HepG2 (cell line): ENCODE data around the gene DHX36. TPM values are rescaled to one million over a fixed set of nuclear protein-coding genes. Genes with fewer than 3 reads are reported as not detected.

ENCODE experiments used
- ATAC-seq: fragments of 200-7000 bp; cut with Tn5 transposase; 3 replicates; pipeline ENCODE4 v1.9.1; 2020; ENCODE audit warnings: mild to moderate bottlenecking, moderate library complexity
- BruUV-seq: library from RNA; stranded (reverse); fragments of 400-500 nt; replicated peaks from 2 replicates; lab custom pipeline; 2021; lab: Mats Ljungman, UMichigan
- CTCF ChIA-PET: fragments of 300-600 bp; formaldehyde crosslinking; extraction: SDS; loops from one replicate; lab custom pipeline; 2021; ENCODE audit warnings: low total read pairs, inconsistent platforms, low intra/inter-chr PET ratio; lab: Yijun Ruan, JAX
- POLR2A ChIA-PET: fragments of 350-600 bp; sonication (Branson Sonifier 250); formaldehyde crosslinking; loops from one replicate; lab custom pipeline; 2020; ENCODE audit warnings: antibody characterized with exemption, inconsistent platforms; lab: Yijun Ruan, JAX
- DNase-seq: peaks from one replicate; pipeline ENCODE4 v3.0.0-alpha.2; 2015; ENCODE audit warnings: low spot score
- FAIRE-seq: peaks from 3 replicates; lab custom pipeline; 2011; peaks lifted over from hg19 to GRCh38; lab: Jason Lieb, UNC
- H2AFZ ChIP-seq: one replicate; pipeline ENCODE4 v1.6.1; 2011; ENCODE audit warnings: low read length, inconsistent platforms
- H3K27ac ChIP-seq: fragments of 300-600 bp; 3 replicates; pipeline ENCODE4 v1.8.0; 2011; ENCODE audit warnings: mixed run types, mild to moderate bottlenecking, mixed read lengths, low read length, inconsistent platforms; ENCODE audit not compliant: insufficient read depth; ENCODE audit errors: extremely low read length
- H3K27me3 ChIP-seq, 2 experiments: fragments of 200-600 bp in 1 of 2; 2 replicates in 1 of 2; 3 replicates in 1 of 2; pipeline versions ENCODE4 v1.6.0 to v1.8.0; 2011; ENCODE audit warnings: low read length in 2 of 2, mild to moderate bottlenecking in 2 of 2, moderate library complexity in 2 of 2, inconsistent platforms in 1 of 2; ENCODE audit not compliant: insufficient read depth in 2 of 2, control insufficient read depth in 1 of 2
- H3K36me3 ChIP-seq, 2 experiments: fragments of 200-600 bp in 1 of 2; replicated peaks in 1 of 2; 2 replicates in 1 of 2; 3 replicates in 1 of 2; pipeline versions ENCODE4 v1.5.1 to v1.8.0; 2011; ENCODE audit warnings: low read length in 2 of 2, inconsistent platforms in 1 of 2; ENCODE audit not compliant: insufficient read depth in 2 of 2, control insufficient read depth in 1 of 2
- H3K4me1 ChIP-seq: 2 replicates; pipeline ENCODE4 v1.5.1; 2012; ENCODE audit warnings: low read length, inconsistent platforms; ENCODE audit not compliant: insufficient read depth
- H3K4me2 ChIP-seq: 2 replicates; pipeline ENCODE4 v1.6.0; 2011; ENCODE audit warnings: low read depth, low read length, inconsistent platforms
- H3K4me3 ChIP-seq, 3 experiments: fragments of 200-600 bp in 1 of 3; sonication (generic), shearing (Covaris generic) in 1 of 3; replicated peaks in 1 of 3; 2 replicates each; pipeline ENCODE4 v1.5.1; 2011 to 2016; ENCODE audit warnings: low read length in 3 of 3, inconsistent platforms in 2 of 3, low read depth in 2 of 3, mild to moderate bottlenecking in 2 of 3, control low read depth in 1 of 3, mixed read lengths in 1 of 3; ENCODE audit not compliant: insufficient read depth in 1 of 3
- H3K79me2 ChIP-seq: one replicate; pipeline ENCODE4 v1.6.1; 2011; ENCODE audit warnings: low read length, inconsistent platforms; ENCODE audit not compliant: insufficient read depth
- H3K9ac ChIP-seq: 2 replicates; pipeline ENCODE4 v1.6.0; 2011; ENCODE audit warnings: mild to moderate bottlenecking, low read depth, low read length, inconsistent platforms; ENCODE audit not compliant: insufficient read depth
- H3K9me3 ChIP-seq: 2 replicates; pipeline ENCODE4 v1.5.1; 2012; ENCODE audit warnings: mild to moderate bottlenecking, low read length
- H4K20me1 ChIP-seq: 2 replicates; pipeline ENCODE4 v1.6.0; 2011; ENCODE audit warnings: inconsistent platforms, mild to moderate bottlenecking, low read length, moderate library complexity; ENCODE audit not compliant: insufficient read depth
- EHMT2 ChIP-seq: fragments of 200-600 bp; sonication (generic); IDR thresholded peaks from 2 replicates; pipeline ENCODE4 v1.7.0; 2017; ENCODE audit warnings: antibody characterized with exemption, low read depth, low read length, borderline replicate concordance
- TBL1XR1 ChIP-seq: fragments of 150-350 bp; IDR thresholded peaks from 2 replicates; pipeline ENCODE4 v1.6.1; 2014; ENCODE audit warnings: borderline replicate concordance, low read length; ENCODE audit not compliant: partially characterized antibody
- ZFP36 ChIP-seq: fragments of 150-350 bp; IDR thresholded peaks from 2 replicates; pipeline ENCODE4 v1.6.1; 2018; ENCODE audit warnings: borderline replicate concordance, low read length, low read depth; ENCODE audit not compliant: partially characterized antibody
- ZNF326 ChIP-seq: sonication (generic); formaldehyde crosslinking; IDR thresholded peaks from 2 replicates; pipeline ENCODE4 v1.4.0; 2020; ENCODE audit warnings: missing genetic modification reagents, borderline replicate concordance
- ZNF354B ChIP-seq: sonication (generic); formaldehyde crosslinking; IDR thresholded peaks from 2 replicates; pipeline ENCODE4 v1.8.0; 2022; ENCODE audit warnings: mild to moderate bottlenecking, missing genetic modification reagents
- ZNF569 ChIP-seq: sonication (generic); formaldehyde crosslinking; IDR thresholded peaks from 2 replicates; pipeline ENCODE4 v1.5.0; 2020; ENCODE audit warnings: mild to moderate bottlenecking, missing genetic modification reagents, moderate library complexity, borderline replicate concordance
- ZNF678 ChIP-seq: sonication (generic); formaldehyde crosslinking; IDR thresholded peaks from 2 replicates; pipeline ENCODE4 v1.4.0; 2020; ENCODE audit warnings: mild to moderate bottlenecking, missing genetic modification reagents
- ZNF709 ChIP-seq: sonication (generic); formaldehyde crosslinking; IDR thresholded peaks from 2 replicates; pipeline ENCODE4 v1.5.0; 2020; ENCODE audit warnings: mild to moderate bottlenecking, missing genetic modification reagents
- ZNF746 ChIP-seq: sonication (generic); formaldehyde crosslinking; IDR thresholded peaks from 2 replicates; pipeline ENCODE4 v1.8.0; 2022; ENCODE audit warnings: mild to moderate bottlenecking, missing genetic modification reagents
- ZSCAN29 ChIP-seq: sonication (generic); formaldehyde crosslinking; conservative IDR thresholded peaks from 2 replicates; pipeline ENCODE4 v1.4.0; 2020; ENCODE audit warnings: mild to moderate bottlenecking, missing genetic modification reagents
- WGBS: methylation state at CpG from one replicate; pipeline ENCODE4 v1.1.6; 2017; ENCODE audit warnings: low lambda C conversion rate; 5-methylcytosine and 5-hydroxymethylcytosine counted together
- in situ Hi-C: cut with HindIII; loops from 2 replicates; pipeline ENCODE4 v1.10.0; 2017; ENCODE audit warnings: low pct_unique_long_range_greater_than_20kb; ENCODE audit not compliant: extremely low pct_ligation_motif_present
- intact Hi-C: fragments of 100-400 bp; cut with micrococcal nuclease; formaldehyde crosslinking; loops from one replicate; pipeline ENCODE4 v1.10.0; 2022; ENCODE audit not compliant: unreplicated experiment
- polyA plus RNA-seq, 8 experiments: library from polyadenylated mRNA; depleted of rRNA in 3 of 8; stranded (reverse) in 7 of 8; unstranded in 1 of 8; fragments of >200 nt; fragmentation: Illumina TruSeq in 4 of 8; extraction: Trizol in 4 of 8; gene quantifications; 2 replicates each; pipeline versions ENCODE4 v1.2.1 to v1.2.3, GENCODE V29; 2011 to 2016; ENCODE audit warnings: low read depth in 4 of 8, missing spikeins in 1 of 8, mixed read lengths in 1 of 8; ENCODE audit not compliant: insufficient read depth in 1 of 8
- total RNA-seq, 5 experiments: library from RNA; depleted of rRNA; stranded (reverse); fragments of >200 nt; fragmentation: Illumina TruSeq; extraction: Trizol; gene quantifications; 2 replicates each; pipeline ENCODE4 v1.2.3, GENCODE V29; 2016; ENCODE audit warnings: low read depth in 1 of 5
- TF ChIP-seq, protein P1 (sequence below), 2 experiments: fragments of 450-650 bp in 1 of 2; sonication (generic) in 1 of 2; formaldehyde crosslinking; IDR thresholded peaks; 2 replicates each; pipeline versions ENCODE4 v1.5.0 to v1.8.0; 2020 to 2022; ENCODE audit warnings: mild to moderate bottlenecking in 1 of 2, missing genetic modification reagents in 1 of 2

Gene DHX36
- total and polyA plus RNA-seq, 2 of the 13 experiments (the other 11 are each of a cell fraction or from before 2014, with no cell fraction given): 30.3 to 44.2 TPM

DNA sequence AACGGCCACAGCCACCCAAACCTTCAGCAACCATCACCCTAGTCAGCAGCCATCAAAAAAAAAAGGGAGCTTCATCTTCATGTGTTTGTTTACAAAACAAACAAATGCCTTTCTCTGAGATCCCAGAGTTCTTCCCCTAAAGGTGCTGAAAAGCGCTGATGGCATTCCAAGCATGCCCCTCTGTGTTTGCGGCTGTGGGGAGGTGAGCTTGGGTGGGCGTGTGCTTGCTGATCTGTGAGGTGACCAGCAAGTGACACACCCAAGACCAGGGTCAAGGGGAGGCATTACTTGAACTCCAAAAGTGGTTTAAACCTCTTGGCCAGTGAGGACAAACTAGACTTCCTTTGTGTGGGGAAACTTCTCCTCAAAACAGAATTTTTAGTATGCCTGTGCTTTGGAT lies 81.5 kb downstream of the DHX36 start:
- Histone ChIP-seq H3K9me3 (no peaks in the 10 kb centered on the region), H3K4me1 (peaks cover 4% of the 10 kb centered on the region), H3K27ac (no peak overlapping the region), H3K79me2 (no peaks in the 10 kb centered on the region), H3K4me2 (no peak overlapping the region), H3K36me3 (no peaks in the 10 kb centered on the region), H4K20me1 (no peaks in the 10 kb centered on the region), H3K27me3 (no peaks in the 10 kb centered on the region), H3K9ac (no peak overlapping the region), H2AFZ (no peak overlapping the region), H3K4me3 (no peak overlapping the region)
- in situ Hi-C loops: no loop called here
- FAIRE-seq: no peak
- TF ChIP-seq TBL1XR1 (no peak), ZNF709 (CRISPR knock-in tag) (no peak), ZFP36 (no peak), ZNF678 (CRISPR knock-in tag) (no peak), ZNF354B (CRISPR knock-in tag) (no peak), ZNF569 (CRISPR knock-in tag) (no peak), ZNF326 (CRISPR knock-in tag) (no peak), EHMT2 (no peak), ZNF746 (no peak), ZSCAN29 (CRISPR knock-in tag) (no peak)
- TF ChIP-seq, protein P1, sequence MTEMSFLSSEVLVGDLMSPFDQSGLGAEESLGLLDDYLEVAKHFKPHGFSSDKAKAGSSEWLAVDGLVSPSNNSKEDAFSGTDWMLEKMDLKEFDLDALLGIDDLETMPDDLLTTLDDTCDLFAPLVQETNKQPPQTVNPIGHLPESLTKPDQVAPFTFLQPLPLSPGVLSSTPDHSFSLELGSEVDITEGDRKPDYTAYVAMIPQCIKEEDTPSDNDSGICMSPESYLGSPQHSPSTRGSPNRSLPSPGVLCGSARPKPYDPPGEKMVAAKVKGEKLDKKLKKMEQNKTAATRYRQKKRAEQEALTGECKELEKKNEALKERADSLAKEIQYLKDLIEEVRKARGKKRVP (CRISPR knock-in tag; IDR thresholded peaks at IDR 0.05): no peak
- intact Hi-C loops: no loop called here
- ChIA-PET CTCF (no interaction called here), POLR2A (no interaction called here)
- no peak for DNase-seq
- no TSS peak for BruUV-seq
- WGBS: 70% methylated on average over 4 of the region's 4 CpGs
- ATAC-seq: no peak
